HT1080 (cell line): ENCODE results near the gene PKN3. TPM values are rescaled to one million over a fixed set of nuclear protein-coding genes. Genes with fewer than 3 reads are reported as not detected.
"Not testable (repeated sequence)": the region's sequence is repeated elsewhere in the genome, so short reads cannot be mapped to it uniquely, and the experiment has no call there.

Experiments
- DNase-seq: peaks from one replicate; pipeline ENCODE4 v3.0.0-alpha.2; 2015; ENCODE audit warnings: low read depth
- total RNA-seq: library from RNA; depleted of rRNA; stranded (reverse); fragments of >200 nt; shearing (Covaris generic); gene quantifications from 2 replicates; pipeline ENCODE4 v1.2.3, GENCODE V29; 2014

PKN3 gene
- total RNA-seq, 1 experiment from 2014 or later, result 4.8 TPM

GRCh38 chr9:128690684-128691034 is 11.6 kb upstream of the PKN3 start:
- DNase-seq, result no peak

- DNase-seq, result not testable (repeated sequence)
These were observed 8.6 kb upstream of the PKN3 start for GRCh38 chr9:128693738-128694137.

- DNase-seq, result no peak
These were observed 8.0 kb upstream of the PKN3 start for GRCh38 chr9:128694344-128694743.

GRCh38 chr9:128696923-128697707 is 5.2 kb upstream of the PKN3 start:
- no peak for DNase-seq

GRCh38 chr9:128699096-128699795 is 3.1 kb upstream of the PKN3 start:
- not testable (repeated sequence) for DNase-seq

- DNase-seq, result no peak
These were observed 962 bp upstream of the PKN3 start for GRCh38 chr9:128701227-128701854.

- no peak for DNase-seq
These were observed 779 bp downstream of the PKN3 start for GRCh38 chr9:128702949-128703615.

- DNase-seq, result no peak
These were observed 1.5 kb downstream of the PKN3 start for GRCh38 chr9:128703616-128704355.

GRCh38 chr9:128704356-128704670 is 2.0 kb downstream of the PKN3 start:
- no peak for DNase-seq

- no peak for DNase-seq
These were observed 3.0 kb downstream of the PKN3 start for GRCh38 chr9:128705051-128705965.

GRCh38 chr9:128706045-128706444 is 3.7 kb downstream of the PKN3 start:
- DNase-seq, result no peak

GRCh38 chr9:128706671-128707381 is 4.5 kb downstream of the PKN3 start:
- no peak for DNase-seq

- no peak for DNase-seq
These were observed 5.1 kb downstream of the PKN3 start for GRCh38 chr9:128707446-128707845.

- DNase-seq, result no peak
These were observed 10.4 kb downstream of the PKN3 start for GRCh38 chr9:128712451-128713410.

- no peak for DNase-seq
These were observed 11.1 kb downstream of the PKN3 start for GRCh38 chr9:128713411-128713780.

GRCh38 chr9:128713941-128714573 is 11.8 kb downstream of the PKN3 start:
- no peak for DNase-seq

- DNase-seq, result no peak
These were observed 12.5 kb downstream of the PKN3 start for GRCh38 chr9:128714586-128715435.
